Measurements from ENCODE around the gene ALG8.

Gene ALG8

GRCh38 chr11:78076733-78077403, 62.6 kb downstream of the ALG8 start:
- DNase-seq (ENCODE audit: insufficient read length, low spot score) (no peak), FAIRE-seq (no peak)
- TF ChIP-seq TAF1 (IDR thresholded peaks at IDR 0.05; ENCODE audit: low read depth, low read length), result no peak
- no peak for TF ChIP-seq POLR2AphosphoS5 (IDR thresholded peaks at IDR 0.05; ENCODE audit: low read depth, low read length)
- TF ChIP-seq SPI1 (IDR thresholded peaks at IDR 0.05; ENCODE audit: low read depth, low read length), result no peak
- no peak for TF ChIP-seq POLR2A (IDR thresholded peaks at IDR 0.05; ENCODE audit: low read depth, low read length)
- TF ChIP-seq POU2F2 (IDR thresholded peaks at IDR 0.05; ENCODE audit: low read depth, low read length), result no peak

GRCh38 chr11:78074756-78075155, 64.7 kb downstream of the ALG8 start:
- no peak for FAIRE-seq
- DNase-seq (ENCODE audit: insufficient read length, low spot score), result no peak
- TF ChIP-seq SPI1 (IDR thresholded peaks at IDR 0.05; ENCODE audit: low read depth, low read length) (no peak), PAX5 (IDR thresholded peaks at IDR 0.05; ENCODE audit: insufficient read depth, low read length, severe bottlenecking) (no peak), TAF1 (IDR thresholded peaks at IDR 0.05; ENCODE audit: low read depth, low read length) (no peak), POLR2AphosphoS5 (IDR thresholded peaks at IDR 0.05; ENCODE audit: low read depth, low read length) (no peak), POLR2A (IDR thresholded peaks at IDR 0.05; ENCODE audit: low read depth, low read length) (no peak), POU2F2 (IDR thresholded peaks at IDR 0.05; ENCODE audit: low read depth, low read length) (no peak)

- DNase-seq (ENCODE audit: insufficient read length, low spot score), result no peak
- no peak for TF ChIP-seq POLR2A (IDR thresholded peaks at IDR 0.05; ENCODE audit: low read depth, low read length)
- no peak for FAIRE-seq
Observed at GRCh38 chr11:78072455-78072854, 67.0 kb downstream of the ALG8 start.

- FAIRE-seq, result no peak
- TF ChIP-seq SPI1 (IDR thresholded peaks at IDR 0.05; ENCODE audit: low read depth, low read length) (no peak), TAF1 (IDR thresholded peaks at IDR 0.05; ENCODE audit: low read depth, low read length) (no peak), POLR2A (IDR thresholded peaks at IDR 0.05; ENCODE audit: low read depth, low read length) (no peak), PAX5 (IDR thresholded peaks at IDR 0.05; ENCODE audit: insufficient read depth, low read length, severe bottlenecking) (no peak), POLR2AphosphoS5 (IDR thresholded peaks at IDR 0.05; ENCODE audit: low read depth, low read length) (no peak), POU2F2 (IDR thresholded peaks at IDR 0.05; ENCODE audit: low read depth, low read length) (no peak)
- DNase-seq (ENCODE audit: insufficient read length, low spot score), result no peak
Observed at GRCh38 chr11:78071717-78072116, 67.7 kb downstream of the ALG8 start.

- FAIRE-seq, result no peak
- TF ChIP-seq POU2F2 (IDR thresholded peaks at IDR 0.05; ENCODE audit: low read depth, low read length) (no peak), SPI1 (IDR thresholded peaks at IDR 0.05; ENCODE audit: low read depth, low read length) (no peak), POLR2A (IDR thresholded peaks at IDR 0.05; ENCODE audit: low read depth, low read length) (no peak), POLR2AphosphoS5 (IDR thresholded peaks at IDR 0.05; ENCODE audit: low read depth, low read length) (no peak), PAX5 (IDR thresholded peaks at IDR 0.05; ENCODE audit: insufficient read depth, low read length, severe bottlenecking) (no peak), TAF1 (IDR thresholded peaks at IDR 0.05; ENCODE audit: low read depth, low read length) (no peak)
- no peak for DNase-seq (ENCODE audit: insufficient read length, low spot score)
Observed at GRCh38 chr11:78070621-78071020, 68.8 kb downstream of the ALG8 start.

- TF ChIP-seq POU2F2 (IDR thresholded peaks at IDR 0.05; ENCODE audit: low read depth, low read length) (no peak), POLR2AphosphoS5 (IDR thresholded peaks at IDR 0.05; ENCODE audit: low read depth, low read length) (no peak), POLR2A (IDR thresholded peaks at IDR 0.05; ENCODE audit: low read depth, low read length) (no peak), SPI1 (IDR thresholded peaks at IDR 0.05; ENCODE audit: low read depth, low read length) (no peak)
- no peak for DNase-seq (ENCODE audit: insufficient read length, low spot score)
- no peak for FAIRE-seq
Observed at GRCh38 chr11:78069465-78069864, 70.0 kb downstream of the ALG8 start.

- FAIRE-seq, result no peak
- DNase-seq (ENCODE audit: insufficient read length, low spot score), result no peak
- TF ChIP-seq PAX5 (IDR thresholded peaks at IDR 0.05; ENCODE audit: insufficient read depth, low read length, severe bottlenecking) (no peak), TAF1 (IDR thresholded peaks at IDR 0.05; ENCODE audit: low read depth, low read length) (no peak), POLR2AphosphoS5 (IDR thresholded peaks at IDR 0.05; ENCODE audit: low read depth, low read length) (0 out of 2 replicates have a peak, but pooled peaks have one; percentile 19), SPI1 (IDR thresholded peaks at IDR 0.05; ENCODE audit: low read depth, low read length) (no peak)
Observed at GRCh38 chr11:78067704-78068103, 71.7 kb downstream of the ALG8 start.

GRCh38 chr11:78066471-78066870, 73.0 kb downstream of the ALG8 start:
- no peak for DNase-seq (ENCODE audit: insufficient read length, low spot score)
- TF ChIP-seq POU2F2 (IDR thresholded peaks at IDR 0.05; ENCODE audit: low read depth, low read length) (no peak), POLR2A (IDR thresholded peaks at IDR 0.05; ENCODE audit: low read depth, low read length) (no peak), SPI1 (IDR thresholded peaks at IDR 0.05; ENCODE audit: low read depth, low read length) (no peak)
- no peak for FAIRE-seq

GRCh38 chr11:78065203-78065602, 74.2 kb downstream of the ALG8 start:
- FAIRE-seq, result no peak
- no peak for TF ChIP-seq POLR2A (IDR thresholded peaks at IDR 0.05; ENCODE audit: low read depth, low read length)
- DNase-seq (ENCODE audit: insufficient read length, low spot score), result no peak

GRCh38 chr11:78063440-78064181, 75.8 kb downstream of the ALG8 start, which contains the start of gene THRSP:
Gene THRSP (plus strand): TSS chr11:78063861. CDS start chr11:78063882, 21 bp downstream.
- DNase-seq (ENCODE audit: insufficient read length, low spot score), result no peak
- FAIRE-seq, result no peak
- TF ChIP-seq POLR2AphosphoS5 (IDR thresholded peaks at IDR 0.05; ENCODE audit: low read depth, low read length) (no peak), POU2F2 (IDR thresholded peaks at IDR 0.05; ENCODE audit: low read depth, low read length) (no peak), POLR2A (IDR thresholded peaks at IDR 0.05; ENCODE audit: low read depth, low read length) (no peak), TAF1 (IDR thresholded peaks at IDR 0.05; ENCODE audit: low read depth, low read length) (no peak), SPI1 (IDR thresholded peaks at IDR 0.05; ENCODE audit: low read depth, low read length) (no peak), PAX5 (IDR thresholded peaks at IDR 0.05; ENCODE audit: insufficient read depth, low read length, severe bottlenecking) (no peak)
